HG03571 (cell line): ENCODE measurements around the gene NAP1L4.
A peak's percentile ranks its signal among the peaks of the same experiment; 100 is the strongest.

Source experiments
- ATAC-seq: cut with Tn5 transposase; IDR thresholded peaks from one replicate; pipeline ENCODE4 v1.9.1; 2021; ENCODE audit not compliant: unreplicated experiment

NAP1L4 gene

GRCh38 chr11:2992234-2992996 lies at the start of gene NAP1L4:
Gene NAP1L4 (minus strand): TSS chr11:2992329. CDS start chr11:2979220, 13,109 bp downstream.
- ATAC-seq, result peak; percentile 74

GRCh38 chr11:3040881-3041280 lies 48.8 kb upstream of the NAP1L4 start:
- no peak for ATAC-seq

GRCh38 chr11:3037945-3038271 lies 45.8 kb upstream of the NAP1L4 start:
- no peak for ATAC-seq

GRCh38 chr11:3037040-3037944 lies 45.2 kb upstream of the NAP1L4 start:
- no peak for ATAC-seq

GRCh38 chr11:3036419-3036818 lies 44.3 kb upstream of the NAP1L4 start:
- ATAC-seq, result no peak

GRCh38 chr11:3035333-3035732 lies 43.2 kb upstream of the NAP1L4 start:
- ATAC-seq, result no peak

- ATAC-seq, result no peak
Measured at GRCh38 chr11:3030289-3031070, 38.4 kb upstream of the NAP1L4 start.

- ATAC-seq, result no peak
Measured at GRCh38 chr11:3028813-3029212, 36.7 kb upstream of the NAP1L4 start.

- no peak for ATAC-seq
Measured at GRCh38 chr11:3026803-3027202, 34.7 kb upstream of the NAP1L4 start.

- no peak for ATAC-seq
Measured at GRCh38 chr11:3022982-3023381, 30.9 kb upstream of the NAP1L4 start.

- peak; percentile 78 for ATAC-seq
Measured at GRCh38 chr11:3022300-3022967, 30.3 kb upstream of the NAP1L4 start.

GRCh38 chr11:3021125-3021524 lies 29.0 kb upstream of the NAP1L4 start:
- no peak for ATAC-seq

GRCh38 chr11:3020011-3020410 lies 27.9 kb upstream of the NAP1L4 start:
- ATAC-seq, result no peak

GRCh38 chr11:3018596-3018995 lies 26.5 kb upstream of the NAP1L4 start:
- no peak for ATAC-seq

GRCh38 chr11:3016861-3017260 lies 24.7 kb upstream of the NAP1L4 start:
- no peak for ATAC-seq

- no peak for ATAC-seq
Measured at GRCh38 chr11:3015796-3016195, 23.7 kb upstream of the NAP1L4 start.

GRCh38 chr11:3014943-3015342 lies 22.8 kb upstream of the NAP1L4 start:
- ATAC-seq, result no peak

- no peak for ATAC-seq
Measured at GRCh38 chr11:3014057-3014938, 22.2 kb upstream of the NAP1L4 start.

GRCh38 chr11:3011891-3012885 lies 20.1 kb upstream of the NAP1L4 start:
- no peak for ATAC-seq
